ENCODE data around the gene CLDN9. TPM values are rescaled to one million over a fixed set of nuclear protein-coding genes. Genes with fewer than 3 reads are reported as not detected.

CLDN9 gene
- total and polyA plus RNA-seq, 2 experiments from 2014 or later: 3.5 to 8.9 TPM

DNA sequence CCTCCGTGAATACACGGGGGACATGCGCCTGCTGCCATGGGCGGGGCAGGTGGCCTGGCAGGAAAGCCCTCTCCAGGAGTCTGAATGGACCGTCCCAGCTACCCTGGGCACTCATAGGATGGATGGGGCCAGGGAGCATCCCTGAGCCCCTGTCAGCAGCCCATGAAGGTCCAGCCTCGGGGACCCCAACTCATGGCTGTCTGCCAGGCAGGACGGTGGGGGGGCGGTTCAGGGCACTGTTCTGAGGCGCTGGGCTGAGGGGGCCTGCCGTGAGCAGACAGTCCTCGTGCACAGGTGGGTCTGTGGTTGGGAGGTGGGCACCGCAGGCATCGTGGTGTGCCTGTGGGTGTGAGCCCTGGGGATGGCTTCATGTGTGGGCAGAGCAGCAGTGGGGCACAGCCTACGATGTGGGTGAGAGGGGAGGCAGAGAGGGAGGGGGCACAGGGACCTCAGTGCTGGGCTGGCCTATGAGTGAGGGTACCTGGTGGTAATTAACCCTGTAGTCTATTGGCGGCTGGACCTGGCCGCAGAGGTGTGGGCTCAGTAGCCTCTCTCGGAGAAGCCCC is 26.0 kb upstream of the CLDN9 start:
- H3K79me2 ChIP-seq: no peaks in the 10 kb centered on the region
- no peak for TF ChIP-seq EZH2phosphoT487 (IDR thresholded peaks at IDR 0.05; ENCODE audit: low read depth, severe bottlenecking, unreplicated experiment)
- TF ChIP-seq, protein P1, sequence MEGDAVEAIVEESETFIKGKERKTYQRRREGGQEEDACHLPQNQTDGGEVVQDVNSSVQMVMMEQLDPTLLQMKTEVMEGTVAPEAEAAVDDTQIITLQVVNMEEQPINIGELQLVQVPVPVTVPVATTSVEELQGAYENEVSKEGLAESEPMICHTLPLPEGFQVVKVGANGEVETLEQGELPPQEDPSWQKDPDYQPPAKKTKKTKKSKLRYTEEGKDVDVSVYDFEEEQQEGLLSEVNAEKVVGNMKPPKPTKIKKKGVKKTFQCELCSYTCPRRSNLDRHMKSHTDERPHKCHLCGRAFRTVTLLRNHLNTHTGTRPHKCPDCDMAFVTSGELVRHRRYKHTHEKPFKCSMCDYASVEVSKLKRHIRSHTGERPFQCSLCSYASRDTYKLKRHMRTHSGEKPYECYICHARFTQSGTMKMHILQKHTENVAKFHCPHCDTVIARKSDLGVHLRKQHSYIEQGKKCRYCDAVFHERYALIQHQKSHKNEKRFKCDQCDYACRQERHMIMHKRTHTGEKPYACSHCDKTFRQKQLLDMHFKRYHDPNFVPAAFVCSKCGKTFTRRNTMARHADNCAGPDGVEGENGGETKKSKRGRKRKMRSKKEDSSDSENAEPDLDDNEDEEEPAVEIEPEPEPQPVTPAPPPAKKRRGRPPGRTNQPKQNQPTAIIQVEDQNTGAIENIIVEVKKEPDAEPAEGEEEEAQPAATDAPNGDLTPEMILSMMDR (IDR thresholded peaks at IDR 0.05; ENCODE audit: poor library complexity): no peak
- no peak for TF ChIP-seq EZH2 (IDR thresholded peaks at IDR 0.05; ENCODE audit: borderline replicate concordance)
- H3K27me3 ChIP-seq: no peaks in the 10 kb centered on the region
- no peaks in the 10 kb centered on the region for H3K9me3 ChIP-seq (ENCODE audit: low read depth)
- peaks cover 6% of the 10 kb centered on the region for H3K4me1 ChIP-seq (ENCODE audit: insufficient read depth)
- no peaks in the 10 kb centered on the region for H3K9me2 ChIP-seq (replicated peaks; ENCODE audit: insufficient read depth)
- H3K36me3 ChIP-seq (replicated peaks; ENCODE audit: insufficient read depth, low read depth): no peaks in the 10 kb centered on the region
- no peak for DNase-seq (ENCODE audit: low spot score)
- no peak overlapping the region for H3K4me3 ChIP-seq
- H3K4me2 ChIP-seq: no peak overlapping the region
- WGBS (ENCODE audit: low lambda C conversion rate, missing lambda C conversion rate): 92% methylated on average over 17 of the region's 17 CpGs
- H3K27ac ChIP-seq: no peak overlapping the region
- no peak overlapping the region for H2AFZ ChIP-seq
- H4K20me1 ChIP-seq (ENCODE audit: insufficient read depth, poor library complexity, severe bottlenecking): no peaks in the 10 kb centered on the region

DNA sequence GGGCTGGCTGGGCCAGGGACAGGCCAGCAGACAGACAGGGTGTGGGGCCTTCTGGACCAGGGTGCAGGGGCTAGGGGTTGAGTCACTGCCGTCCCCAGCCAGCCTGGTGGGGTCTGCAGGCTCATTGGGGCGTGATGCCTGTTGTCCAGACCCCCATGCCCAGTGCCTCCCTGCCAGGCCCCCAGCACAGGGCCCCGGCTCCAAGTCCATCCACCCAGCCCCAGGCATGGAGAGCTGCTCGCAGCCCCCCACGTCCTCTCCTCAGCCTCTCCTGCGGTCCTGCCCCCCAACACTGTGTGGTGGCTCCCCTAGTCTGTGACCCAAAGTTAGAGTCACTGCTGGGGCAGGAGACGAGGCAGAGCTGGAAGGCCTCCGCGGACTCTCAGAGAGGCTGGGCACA is 25.4 kb upstream of the CLDN9 start:
- TF ChIP-seq, protein P1 (IDR thresholded peaks at IDR 0.05; ENCODE audit: poor library complexity): no peak
- no peak for TF ChIP-seq EZH2 (IDR thresholded peaks at IDR 0.05; ENCODE audit: borderline replicate concordance)
- no peak for TF ChIP-seq EZH2phosphoT487 (IDR thresholded peaks at IDR 0.05; ENCODE audit: low read depth, severe bottlenecking, unreplicated experiment)
- H3K27ac ChIP-seq: no peak overlapping the region
- no peaks in the 10 kb centered on the region for H4K20me1 ChIP-seq (ENCODE audit: insufficient read depth, poor library complexity, severe bottlenecking)
- no peaks in the 10 kb centered on the region for H3K79me2 ChIP-seq
- no peak for DNase-seq (ENCODE audit: low spot score)
- WGBS (ENCODE audit: low lambda C conversion rate, missing lambda C conversion rate): 81% methylated on average over 9 of the region's 9 CpGs
- H3K36me3 ChIP-seq (replicated peaks; ENCODE audit: insufficient read depth, low read depth): no peaks in the 10 kb centered on the region
- no peaks in the 10 kb centered on the region for H3K27me3 ChIP-seq
- no peaks in the 10 kb centered on the region for H3K9me2 ChIP-seq (replicated peaks; ENCODE audit: insufficient read depth)
- H3K9me3 ChIP-seq (ENCODE audit: low read depth): no peaks in the 10 kb centered on the region
- no peak overlapping the region for H3K4me2 ChIP-seq
- H3K4me1 ChIP-seq (ENCODE audit: insufficient read depth): peaks cover 6% of the 10 kb centered on the region
- H3K4me3 ChIP-seq: no peak overlapping the region
- no peak overlapping the region for H2AFZ ChIP-seq

DNA sequence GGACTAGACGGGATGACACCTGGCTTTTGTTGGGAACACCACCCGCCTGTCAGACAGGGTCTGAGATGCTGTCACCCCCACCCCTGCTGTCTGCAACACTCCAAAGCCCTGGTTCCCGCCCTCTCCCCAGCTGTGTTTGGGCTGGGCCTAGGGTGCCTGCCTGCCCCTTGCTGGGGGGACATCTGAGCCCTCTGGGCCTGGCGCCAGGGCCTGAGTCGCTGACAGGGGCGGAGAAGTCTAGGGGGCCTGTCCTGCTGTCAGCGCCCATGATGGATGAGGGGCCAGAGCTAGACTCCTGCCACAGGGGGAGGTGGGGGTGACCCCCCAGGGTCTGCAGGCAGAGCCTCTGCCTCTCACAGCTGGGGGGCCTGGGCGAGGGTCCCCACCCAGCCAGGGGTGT is 24.9 kb upstream of the CLDN9 start:
- Histone ChIP-seq H3K27me3 (no peaks in the 10 kb centered on the region), H3K4me3 (no peak overlapping the region), H3K36me3 (replicated peaks; ENCODE audit: insufficient read depth, low read depth) (no peaks in the 10 kb centered on the region), H2AFZ (no peak overlapping the region), H3K27ac (no peak overlapping the region), H3K79me2 (no peaks in the 10 kb centered on the region), H3K9me2 (replicated peaks; ENCODE audit: insufficient read depth) (no peaks in the 10 kb centered on the region), H3K4me2 (no peak overlapping the region), H3K4me1 (ENCODE audit: insufficient read depth) (peaks cover 6% of the 10 kb centered on the region), H3K9me3 (ENCODE audit: low read depth) (no peaks in the 10 kb centered on the region), H4K20me1 (ENCODE audit: insufficient read depth, poor library complexity, severe bottlenecking) (no peaks in the 10 kb centered on the region)
- TF ChIP-seq, protein P1 (IDR thresholded peaks at IDR 0.05; ENCODE audit: poor library complexity): no peak
- TF ChIP-seq EZH2phosphoT487 (IDR thresholded peaks at IDR 0.05; ENCODE audit: low read depth, severe bottlenecking, unreplicated experiment) (no peak), EZH2 (IDR thresholded peaks at IDR 0.05; ENCODE audit: borderline replicate concordance) (no peak)
- no peak for DNase-seq (ENCODE audit: low spot score)
- 63% methylated on average over 8 of the region's 8 CpGs for WGBS (ENCODE audit: low lambda C conversion rate, missing lambda C conversion rate)
